ENCODE results near the gene ENPP6. TPM values are rescaled to one million over a fixed set of nuclear protein-coding genes. Genes with fewer than 3 reads are reported as not detected.

ENPP6 gene
- total RNA-seq, 1 experiment from 2014 or later, result not detected

DNA sequence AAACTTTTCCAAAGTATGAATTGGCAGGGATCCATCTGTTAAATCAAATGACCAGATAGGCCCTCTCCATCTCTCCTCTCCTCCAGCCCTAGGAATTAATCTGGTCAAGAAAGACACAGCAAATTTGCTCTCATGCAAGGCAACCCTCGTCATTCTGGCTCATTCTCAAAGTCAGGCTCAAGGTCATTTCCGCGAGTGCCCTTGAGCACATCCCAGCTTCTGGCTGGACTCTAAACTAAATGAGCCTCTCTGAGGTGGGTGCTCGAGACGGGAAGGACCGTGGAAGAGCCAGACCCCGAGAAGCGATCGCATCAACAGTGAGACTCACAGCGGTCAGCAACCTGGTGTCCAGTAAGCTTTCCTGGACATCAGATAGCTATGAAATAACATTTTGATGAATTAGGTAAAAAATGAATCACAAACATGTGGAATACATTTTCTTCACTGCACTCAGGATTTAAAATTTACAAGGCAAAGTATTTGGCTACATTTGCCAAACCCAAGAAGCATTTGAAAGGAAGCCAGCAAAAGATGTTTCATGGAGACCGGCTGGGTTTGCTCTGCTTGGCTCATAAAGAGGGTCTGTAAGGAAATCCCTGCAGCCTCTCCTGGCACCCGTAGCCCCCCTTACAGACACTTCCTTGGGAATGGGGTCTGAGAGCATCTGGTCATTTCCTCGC is 121.0 kb downstream of the ENPP6 start:
- DNase-seq, result no peak
- Histone ChIP-seq H3K36me3 (ENCODE audit: control insufficient read depth, insufficient read depth, low read length) (no peaks in the 10 kb centered on the region), H3K27me3 (replicated peaks; ENCODE audit: control insufficient read depth, insufficient read depth, low read length) (no peaks in the 10 kb centered on the region), H3K4me1 (no peaks in the 10 kb centered on the region), H3K4me3 (ENCODE audit: low read depth, low read length) (no peak overlapping the region), H3K9me3 (no peaks in the 10 kb centered on the region)
- no peaks in the 10 kb centered on the region for H3K9me3 Mint-ChIP-seq (ENCODE audit: unreplicated experiment)
- POLR2A ChIA-PET, result no interaction called here
- no peak overlapping the region for H3K27ac Mint-ChIP-seq (ENCODE audit: unreplicated experiment)
- no peak overlapping the region for H3K4me3 Mint-ChIP-seq (ENCODE audit: unreplicated experiment)
- CTCF ChIA-PET, result no interaction called here
- H3K4me1 Mint-ChIP-seq (ENCODE audit: low read depth, unreplicated experiment), result no peaks in the 10 kb centered on the region
- H3K36me3 Mint-ChIP-seq (ENCODE audit: insufficient read depth, unreplicated experiment), result no peaks in the 10 kb centered on the region
- intact Hi-C loops (cut with micrococcal nuclease; ENCODE audit: unreplicated experiment), result no loop called here
- H3K27me3 Mint-ChIP-seq (ENCODE audit: insufficient read depth, unreplicated experiment), result no peaks in the 10 kb centered on the region
- BruUV-seq (replicated peaks), result no TSS peak
- TF ChIP-seq, protein P1, sequence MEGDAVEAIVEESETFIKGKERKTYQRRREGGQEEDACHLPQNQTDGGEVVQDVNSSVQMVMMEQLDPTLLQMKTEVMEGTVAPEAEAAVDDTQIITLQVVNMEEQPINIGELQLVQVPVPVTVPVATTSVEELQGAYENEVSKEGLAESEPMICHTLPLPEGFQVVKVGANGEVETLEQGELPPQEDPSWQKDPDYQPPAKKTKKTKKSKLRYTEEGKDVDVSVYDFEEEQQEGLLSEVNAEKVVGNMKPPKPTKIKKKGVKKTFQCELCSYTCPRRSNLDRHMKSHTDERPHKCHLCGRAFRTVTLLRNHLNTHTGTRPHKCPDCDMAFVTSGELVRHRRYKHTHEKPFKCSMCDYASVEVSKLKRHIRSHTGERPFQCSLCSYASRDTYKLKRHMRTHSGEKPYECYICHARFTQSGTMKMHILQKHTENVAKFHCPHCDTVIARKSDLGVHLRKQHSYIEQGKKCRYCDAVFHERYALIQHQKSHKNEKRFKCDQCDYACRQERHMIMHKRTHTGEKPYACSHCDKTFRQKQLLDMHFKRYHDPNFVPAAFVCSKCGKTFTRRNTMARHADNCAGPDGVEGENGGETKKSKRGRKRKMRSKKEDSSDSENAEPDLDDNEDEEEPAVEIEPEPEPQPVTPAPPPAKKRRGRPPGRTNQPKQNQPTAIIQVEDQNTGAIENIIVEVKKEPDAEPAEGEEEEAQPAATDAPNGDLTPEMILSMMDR (IDR thresholded peaks at IDR 0.05; ENCODE audit: insufficient read depth in 1 of 2, low read depth in 1 of 2, low read length in 1 of 2, severe bottlenecking in 1 of 2, unreplicated experiment in 1 of 2), result no peak

- POLR2A ChIA-PET, result no interaction called here
- no peaks in the 10 kb centered on the region for H3K36me3 Mint-ChIP-seq (ENCODE audit: insufficient read depth, unreplicated experiment)
- Histone ChIP-seq H3K4me1 (no peaks in the 10 kb centered on the region), H3K4me3 (ENCODE audit: low read depth, low read length) (no peak overlapping the region), H3K36me3 (ENCODE audit: control insufficient read depth, insufficient read depth, low read length) (no peaks in the 10 kb centered on the region), H3K9me3 (no peaks in the 10 kb centered on the region), H3K27me3 (replicated peaks; ENCODE audit: control insufficient read depth, insufficient read depth, low read length) (no peaks in the 10 kb centered on the region)
- H3K27me3 Mint-ChIP-seq (ENCODE audit: insufficient read depth, unreplicated experiment), result no peaks in the 10 kb centered on the region
- no peak overlapping the region for H3K27ac Mint-ChIP-seq (ENCODE audit: unreplicated experiment)
- no peaks in the 10 kb centered on the region for H3K9me3 Mint-ChIP-seq (ENCODE audit: unreplicated experiment)
- no peaks in the 10 kb centered on the region for H3K4me1 Mint-ChIP-seq (ENCODE audit: low read depth, unreplicated experiment)
- intact Hi-C loops (cut with micrococcal nuclease; ENCODE audit: unreplicated experiment), result no loop called here
- CTCF ChIA-PET, result no interaction called here
- DNase-seq, result no peak
- TF ChIP-seq, protein P1 (IDR thresholded peaks at IDR 0.05; ENCODE audit: insufficient read depth in 1 of 2, low read depth in 1 of 2, low read length in 1 of 2, severe bottlenecking in 1 of 2, unreplicated experiment in 1 of 2), result no peak
- no peak overlapping the region for H3K4me3 Mint-ChIP-seq (ENCODE audit: unreplicated experiment)
- BruUV-seq (replicated peaks), result no TSS peak
Observed at GRCh38 chr4:184094532-184095159, 123.0 kb downstream of the ENPP6 start.

- H3K27ac Mint-ChIP-seq (ENCODE audit: unreplicated experiment), result no peak overlapping the region
- CTCF ChIA-PET, result no interaction called here
- no peak overlapping the region for H3K4me3 ChIP-seq (ENCODE audit: low read depth, low read length)
- H3K4me1 Mint-ChIP-seq (ENCODE audit: low read depth, unreplicated experiment), result no peaks in the 10 kb centered on the region
- no peaks in the 10 kb centered on the region for H3K9me3 ChIP-seq
- H3K27me3 ChIP-seq (replicated peaks; ENCODE audit: control insufficient read depth, insufficient read depth, low read length), result no peaks in the 10 kb centered on the region
- no peaks in the 10 kb centered on the region for H3K9me3 Mint-ChIP-seq (ENCODE audit: unreplicated experiment)
- TF ChIP-seq, protein P1 (IDR thresholded peaks at IDR 0.05; ENCODE audit: insufficient read depth in 1 of 2, low read depth in 1 of 2, low read length in 1 of 2, severe bottlenecking in 1 of 2, unreplicated experiment in 1 of 2), result no peak
- H3K27me3 Mint-ChIP-seq (ENCODE audit: insufficient read depth, unreplicated experiment), result peaks cover 1% of the 10 kb centered on the region
- no peaks in the 10 kb centered on the region for H3K36me3 Mint-ChIP-seq (ENCODE audit: insufficient read depth, unreplicated experiment)
- no peaks in the 10 kb centered on the region for H3K4me1 ChIP-seq
- POLR2A ChIA-PET, result no interaction called here
- intact Hi-C loops (cut with micrococcal nuclease; ENCODE audit: unreplicated experiment), result no loop called here
- no TSS peak for BruUV-seq (replicated peaks)
- H3K36me3 ChIP-seq (ENCODE audit: control insufficient read depth, insufficient read depth, low read length), result no peaks in the 10 kb centered on the region
- no peak overlapping the region for H3K4me3 Mint-ChIP-seq (ENCODE audit: unreplicated experiment)
- DNase-seq, result no peak
Observed at GRCh38 chr4:184091986-184092385, 125.7 kb downstream of the ENPP6 start.
